K562 (cell line): Measurements from ENCODE around the gene RIN3.

Experiments
- ARID1B ChIP-seq: fragments of 450-650 bp; IDR thresholded peaks from 2 replicates; pipeline ENCODE4 v1.6.1; 2016; ENCODE audit warnings: antibody characterized with exemption, mild to moderate bottlenecking, inconsistent platforms
- CAMTA2 ChIP-seq: fragments of 250-450 bp; sonication (Bioruptor Pico); conservative IDR thresholded peaks from 2 replicates; pipeline ENCODE4 v1.5.1; 2022
- CHD1 ChIP-seq: fragments of 200-600 bp; sonication (generic); IDR thresholded peaks from one replicate; pipeline ENCODE4 v1.6.1; 2012; ENCODE audit warnings: mild to moderate bottlenecking, moderate library complexity, low read length, inconsistent platforms
- DPF2 ChIP-seq: fragments of 450-650 bp; IDR thresholded peaks from 2 replicates; pipeline ENCODE4 v1.6.1; 2016
- POLR2AphosphoS5 ChIP-seq: IDR thresholded peaks from 2 replicates; pipeline ENCODE4 v1.6.1; 2011; ENCODE audit warnings: mild to moderate bottlenecking, low read depth, low read length, moderate library complexity; ENCODE audit not compliant: control insufficient read depth, insufficient read depth
- RFX7 ChIP-seq: fragments of 250-450 bp; sonication (Bioruptor Pico); IDR thresholded peaks from 2 replicates; pipeline ENCODE4 v1.5.1; 2021; ENCODE audit warnings: mild to moderate bottlenecking
- SIN3B ChIP-seq: fragments of 450-650 bp; IDR thresholded peaks from 2 replicates; pipeline ENCODE4 v1.6.1; 2017; ENCODE audit warnings: low read depth, mild to moderate bottlenecking, moderate library complexity
- TEAD2 ChIP-seq: fragments of 450-650 bp; IDR thresholded peaks from 2 replicates; pipeline ENCODE4 v1.6.1; 2016; ENCODE audit warnings: missing genetic modification characterization, control low read depth, missing compliant biosample characterization
- TF ChIP-seq, protein P1 (sequence below), 2 experiments: fragments of 450-650 bp; formaldehyde crosslinking in 1 of 2; IDR thresholded peaks; 2 replicates each; pipeline versions ENCODE4 v1.4.0 to v1.6.1; 2014 to 2020; ENCODE audit warnings: mild to moderate bottlenecking in 2 of 2, borderline replicate concordance in 1 of 2, low read depth in 1 of 2
- TF ChIP-seq, protein P2 (sequence below), 3 experiments: IDR thresholded peaks in 2 of 3; conservative IDR thresholded peaks in 1 of 3; 2 replicates each; pipeline ENCODE4 v1.5.1; 2011 to 2012; ENCODE audit warnings: low read length in 3 of 3, mild to moderate bottlenecking in 3 of 3, control low read depth in 2 of 3, improper control_type of control experiment in 1 of 3, inconsistent platforms in 1 of 3, low read depth in 1 of 3, mixed read lengths in 1 of 3, moderate library complexity in 1 of 3; ENCODE audit not compliant: insufficient read depth in 2 of 3

- TF ChIP-seq CAMTA2 (CRISPR knock-in tag) (no peak), CHD1 (no peak), DPF2 (no peak), POLR2AphosphoS5 (no peak), RFX7 (no peak), TEAD2 (no peak), SIN3B (no peak), ARID1B (no peak)
- TF ChIP-seq, protein P1, sequence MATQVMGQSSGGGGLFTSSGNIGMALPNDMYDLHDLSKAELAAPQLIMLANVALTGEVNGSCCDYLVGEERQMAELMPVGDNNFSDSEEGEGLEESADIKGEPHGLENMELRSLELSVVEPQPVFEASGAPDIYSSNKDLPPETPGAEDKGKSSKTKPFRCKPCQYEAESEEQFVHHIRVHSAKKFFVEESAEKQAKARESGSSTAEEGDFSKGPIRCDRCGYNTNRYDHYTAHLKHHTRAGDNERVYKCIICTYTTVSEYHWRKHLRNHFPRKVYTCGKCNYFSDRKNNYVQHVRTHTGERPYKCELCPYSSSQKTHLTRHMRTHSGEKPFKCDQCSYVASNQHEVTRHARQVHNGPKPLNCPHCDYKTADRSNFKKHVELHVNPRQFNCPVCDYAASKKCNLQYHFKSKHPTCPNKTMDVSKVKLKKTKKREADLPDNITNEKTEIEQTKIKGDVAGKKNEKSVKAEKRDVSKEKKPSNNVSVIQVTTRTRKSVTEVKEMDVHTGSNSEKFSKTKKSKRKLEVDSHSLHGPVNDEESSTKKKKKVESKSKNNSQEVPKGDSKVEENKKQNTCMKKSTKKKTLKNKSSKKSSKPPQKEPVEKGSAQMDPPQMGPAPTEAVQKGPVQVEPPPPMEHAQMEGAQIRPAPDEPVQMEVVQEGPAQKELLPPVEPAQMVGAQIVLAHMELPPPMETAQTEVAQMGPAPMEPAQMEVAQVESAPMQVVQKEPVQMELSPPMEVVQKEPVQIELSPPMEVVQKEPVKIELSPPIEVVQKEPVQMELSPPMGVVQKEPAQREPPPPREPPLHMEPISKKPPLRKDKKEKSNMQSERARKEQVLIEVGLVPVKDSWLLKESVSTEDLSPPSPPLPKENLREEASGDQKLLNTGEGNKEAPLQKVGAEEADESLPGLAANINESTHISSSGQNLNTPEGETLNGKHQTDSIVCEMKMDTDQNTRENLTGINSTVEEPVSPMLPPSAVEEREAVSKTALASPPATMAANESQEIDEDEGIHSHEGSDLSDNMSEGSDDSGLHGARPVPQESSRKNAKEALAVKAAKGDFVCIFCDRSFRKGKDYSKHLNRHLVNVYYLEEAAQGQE (IDR thresholded peaks at IDR 0.05; ENCODE audit: borderline replicate concordance) = no peak
- TF ChIP-seq, protein P1 (CRISPR knock-in tag; IDR thresholded peaks at IDR 0.05; ENCODE audit: low read depth) = no peak
- TF ChIP-seq, protein P2, sequence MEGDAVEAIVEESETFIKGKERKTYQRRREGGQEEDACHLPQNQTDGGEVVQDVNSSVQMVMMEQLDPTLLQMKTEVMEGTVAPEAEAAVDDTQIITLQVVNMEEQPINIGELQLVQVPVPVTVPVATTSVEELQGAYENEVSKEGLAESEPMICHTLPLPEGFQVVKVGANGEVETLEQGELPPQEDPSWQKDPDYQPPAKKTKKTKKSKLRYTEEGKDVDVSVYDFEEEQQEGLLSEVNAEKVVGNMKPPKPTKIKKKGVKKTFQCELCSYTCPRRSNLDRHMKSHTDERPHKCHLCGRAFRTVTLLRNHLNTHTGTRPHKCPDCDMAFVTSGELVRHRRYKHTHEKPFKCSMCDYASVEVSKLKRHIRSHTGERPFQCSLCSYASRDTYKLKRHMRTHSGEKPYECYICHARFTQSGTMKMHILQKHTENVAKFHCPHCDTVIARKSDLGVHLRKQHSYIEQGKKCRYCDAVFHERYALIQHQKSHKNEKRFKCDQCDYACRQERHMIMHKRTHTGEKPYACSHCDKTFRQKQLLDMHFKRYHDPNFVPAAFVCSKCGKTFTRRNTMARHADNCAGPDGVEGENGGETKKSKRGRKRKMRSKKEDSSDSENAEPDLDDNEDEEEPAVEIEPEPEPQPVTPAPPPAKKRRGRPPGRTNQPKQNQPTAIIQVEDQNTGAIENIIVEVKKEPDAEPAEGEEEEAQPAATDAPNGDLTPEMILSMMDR (IDR thresholded peaks at IDR 0.05 in 2 of 3, conservative IDR thresholded peaks at IDR 0.05 in 1 of 3; ENCODE audit: insufficient read depth in 2 of 3, low read depth in 1 of 3, low read length in 3 of 3) = no peak
Observed at GRCh38 chr14:92516344-92516965, 2.9 kb downstream of the RIN3 start.
